HCT116 (cell line): ENCODE data around the gene MAGEA8.
"Not testable (repeated sequence)": the region's sequence is repeated elsewhere in the genome, so short reads cannot be mapped to it uniquely, and the experiment has no call there.

Experiments
- ATF3 ChIP-seq: IDR thresholded peaks from 2 replicates; pipeline ENCODE4 v1.6.1; 2012
- CEBPB ChIP-seq: IDR thresholded peaks from 2 replicates; pipeline ENCODE4 v1.6.1; 2012; ENCODE audit warnings: low read depth
- JUND ChIP-seq: IDR thresholded peaks from 2 replicates; pipeline ENCODE4 v1.6.1; 2012
- POLR2A ChIP-seq: IDR thresholded peaks from 2 replicates; pipeline ENCODE4 v1.7.0; 2011; ENCODE audit warnings: borderline replicate concordance; ENCODE audit not compliant: insufficient read depth, insufficient read length; ENCODE audit errors: extremely low read depth
- POLR2AphosphoS5 ChIP-seq: IDR thresholded peaks from 2 replicates; pipeline ENCODE4 v1.6.1; 2011; ENCODE audit warnings: mild to moderate bottlenecking, low read depth, low read length, moderate library complexity
- RAD21 ChIP-seq: IDR thresholded peaks from 2 replicates; pipeline ENCODE4 v1.6.1; 2012; ENCODE audit warnings: low read depth, mild to moderate bottlenecking
- REST ChIP-seq: IDR thresholded peaks from 2 replicates; pipeline ENCODE4 v1.6.1; 2012; ENCODE audit warnings: low read depth
- SP1 ChIP-seq: IDR thresholded peaks from 2 replicates; pipeline ENCODE4 v1.6.1; 2012; ENCODE audit warnings: low read depth
- ZFX ChIP-seq: fragments of 450-650 bp; IDR thresholded peaks from 2 replicates; pipeline ENCODE4 v1.6.1; 2017
- TF ChIP-seq, protein P1 (sequence below), 3 experiments: fragments of 200-600 bp in 1 of 3; sonication (generic) in 1 of 3; IDR thresholded peaks in 2 of 3; conservative IDR thresholded peaks in 1 of 3; 2 replicates each; pipeline ENCODE4 v1.5.1; 2012 to 2017; ENCODE audit warnings: low read depth in 2 of 3, low read length in 2 of 3, antibody characterized with exemption in 1 of 3, borderline replicate concordance in 1 of 3, control low read depth in 1 of 3, mild to moderate bottlenecking in 1 of 3, mixed read lengths in 1 of 3, mixed run types in 1 of 3, moderate library complexity in 1 of 3; ENCODE audit not compliant: insufficient read depth in 1 of 3

DNA sequence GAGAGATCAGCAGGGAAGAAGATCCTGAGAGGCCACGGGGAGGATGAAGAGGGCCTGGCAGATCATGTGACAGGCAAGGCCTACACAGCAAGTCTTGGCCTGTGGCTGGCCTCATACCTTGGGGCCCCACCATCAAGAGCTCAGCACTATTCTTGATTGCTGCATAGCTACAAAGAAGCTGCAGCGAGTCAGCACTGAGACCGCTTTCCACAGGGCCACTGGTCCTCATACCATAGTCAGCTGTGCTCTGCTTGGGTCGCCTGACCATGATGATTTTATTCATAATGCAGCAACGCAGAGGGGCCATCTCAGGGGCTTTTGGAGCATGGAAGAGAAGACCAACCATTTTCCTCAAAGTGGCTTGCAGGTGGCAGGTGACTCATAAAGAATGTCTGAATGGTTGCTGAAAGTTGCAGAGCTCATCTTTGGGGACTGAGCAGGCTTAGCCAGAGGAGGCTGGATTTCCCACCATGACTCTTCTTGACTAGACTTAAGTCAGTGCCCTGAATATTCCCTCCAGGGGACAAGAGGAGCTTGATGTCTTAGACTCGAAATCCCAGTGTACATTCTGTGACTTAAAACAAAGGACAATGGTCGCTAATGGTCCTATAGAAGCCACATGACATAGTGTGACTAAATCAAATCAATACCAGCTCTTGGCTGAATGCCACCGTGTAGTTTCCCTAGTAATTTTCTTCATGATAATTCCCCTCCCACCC is 46.4 kb downstream of the MAGEA8 start:
- not testable (repeated sequence) for TF ChIP-seq ZFX, POLR2A, POLR2AphosphoS5, RAD21, JUND, ATF3, CEBPB, SP1, REST
- TF ChIP-seq, protein P1, sequence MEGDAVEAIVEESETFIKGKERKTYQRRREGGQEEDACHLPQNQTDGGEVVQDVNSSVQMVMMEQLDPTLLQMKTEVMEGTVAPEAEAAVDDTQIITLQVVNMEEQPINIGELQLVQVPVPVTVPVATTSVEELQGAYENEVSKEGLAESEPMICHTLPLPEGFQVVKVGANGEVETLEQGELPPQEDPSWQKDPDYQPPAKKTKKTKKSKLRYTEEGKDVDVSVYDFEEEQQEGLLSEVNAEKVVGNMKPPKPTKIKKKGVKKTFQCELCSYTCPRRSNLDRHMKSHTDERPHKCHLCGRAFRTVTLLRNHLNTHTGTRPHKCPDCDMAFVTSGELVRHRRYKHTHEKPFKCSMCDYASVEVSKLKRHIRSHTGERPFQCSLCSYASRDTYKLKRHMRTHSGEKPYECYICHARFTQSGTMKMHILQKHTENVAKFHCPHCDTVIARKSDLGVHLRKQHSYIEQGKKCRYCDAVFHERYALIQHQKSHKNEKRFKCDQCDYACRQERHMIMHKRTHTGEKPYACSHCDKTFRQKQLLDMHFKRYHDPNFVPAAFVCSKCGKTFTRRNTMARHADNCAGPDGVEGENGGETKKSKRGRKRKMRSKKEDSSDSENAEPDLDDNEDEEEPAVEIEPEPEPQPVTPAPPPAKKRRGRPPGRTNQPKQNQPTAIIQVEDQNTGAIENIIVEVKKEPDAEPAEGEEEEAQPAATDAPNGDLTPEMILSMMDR (IDR thresholded peaks at IDR 0.05 in 2 of 3, conservative IDR thresholded peaks at IDR 0.05 in 1 of 3; ENCODE audit: borderline replicate concordance in 1 of 3, insufficient read depth in 1 of 3, low read depth in 2 of 3, low read length in 2 of 3): not testable (repeated sequence)
